ENCODE measurements around the gene LIN54.

The LIN54 gene

GRCh38 chr4:82900411-82901182 is 110.0 kb downstream of the LIN54 start, which contains the start of gene THAP9:
THAP9 (plus strand) TSS chr4:82900735; CDS start chr4:82900803, 68 bp downstream.
- no peak for TF ChIP-seq CTCF (IDR thresholded peaks at IDR 0.05; ENCODE audit: insufficient read depth, low read depth, low read length, missing control alignments)
- H3K4me3 ChIP-seq (ENCODE audit: low read depth, low read length): peak within 1 kb of the TSS; percentile 92
- DNase-seq (ENCODE audit: low read depth): peak; percentile 100

- H3K4me3 ChIP-seq (ENCODE audit: low read depth, low read length): peak overlapping the region; percentile 92
- DNase-seq (ENCODE audit: low read depth): peak; percentile 54
- no peak for TF ChIP-seq CTCF (IDR thresholded peaks at IDR 0.05; ENCODE audit: insufficient read depth, low read depth, low read length, missing control alignments)
These were observed 110.6 kb downstream of the LIN54 start for GRCh38 chr4:82900066-82900410.

- DNase-seq (ENCODE audit: low read depth): no peak
- no peak for TF ChIP-seq CTCF (IDR thresholded peaks at IDR 0.05; ENCODE audit: insufficient read depth, low read depth, low read length, missing control alignments)
- H3K4me3 ChIP-seq (ENCODE audit: low read depth, low read length): peak overlapping the region; percentile 92
These were observed 111.1 kb downstream of the LIN54 start for GRCh38 chr4:82899374-82900065.

GRCh38 chr4:82898322-82899243 is 112.0 kb downstream of the LIN54 start:
- peak overlapping the region; percentile 92 for H3K4me3 ChIP-seq (ENCODE audit: low read depth, low read length)
- peak; percentile 38 for DNase-seq (ENCODE audit: low read depth)
- peak; percentile 40 for TF ChIP-seq CTCF (IDR thresholded peaks at IDR 0.05; ENCODE audit: insufficient read depth, low read depth, low read length, missing control alignments)

- H3K4me3 ChIP-seq (ENCODE audit: low read depth, low read length): no peak overlapping the region
- TF ChIP-seq CTCF (IDR thresholded peaks at IDR 0.05; ENCODE audit: insufficient read depth, low read depth, low read length, missing control alignments): no peak
- DNase-seq (ENCODE audit: low read depth): no peak
These were observed 113.9 kb downstream of the LIN54 start for GRCh38 chr4:82896755-82897154.

GRCh38 chr4:82893942-82894341 is 116.7 kb downstream of the LIN54 start:
- TF ChIP-seq CTCF (IDR thresholded peaks at IDR 0.05; ENCODE audit: insufficient read depth, low read depth, low read length, missing control alignments): no peak
- H3K4me3 ChIP-seq (ENCODE audit: low read depth, low read length): no peak overlapping the region

More at GRCh38 chr4:82893942-82894341, 116.7 kb downstream of the LIN54 start:
- DNase-seq (ENCODE audit: low read depth): no peak
